SIG-M5 treated with dmso at 0.1 percent for 504 hours (cell line): Measurements from ENCODE around the gene CD226.
"Not testable (repeated sequence)": the region's sequence is repeated elsewhere in the genome, so short reads cannot be mapped to it uniquely, and the experiment has no call there.

Experiments used
- DNase-seq: peaks from one replicate; lab custom pipeline; 2025; ENCODE audit not compliant: unreplicated experiment; lab: John Stamatoyannopoulos, UW

Gene CD226

GRCh38 chr18:69916412-69916811 lies 31.3 kb downstream of the CD226 start:
- DNase-seq: no peak

- no peak for DNase-seq
Observed at GRCh38 chr18:69908838-69909237, 38.8 kb downstream of the CD226 start.

GRCh38 chr18:69906765-69907164 lies 40.9 kb downstream of the CD226 start:
- DNase-seq: no peak

- no peak for DNase-seq
Observed at GRCh38 chr18:69900941-69901340, 46.7 kb downstream of the CD226 start.

GRCh38 chr18:69899154-69899923 lies 48.3 kb downstream of the CD226 start:
- DNase-seq: not testable (repeated sequence)

- DNase-seq: no peak
Observed at GRCh38 chr18:69898241-69898861, 49.3 kb downstream of the CD226 start.

GRCh38 chr18:69897397-69898108 lies 50.1 kb downstream of the CD226 start:
- DNase-seq: no peak

- no peak for DNase-seq
Observed at GRCh38 chr18:69895066-69896047, 52.3 kb downstream of the CD226 start.

- DNase-seq: no peak
Observed at GRCh38 chr18:69894467-69894866, 53.2 kb downstream of the CD226 start.

- no peak for DNase-seq
Observed at GRCh38 chr18:69890558-69890957, 57.1 kb downstream of the CD226 start.

GRCh38 chr18:69889009-69889408 lies 58.7 kb downstream of the CD226 start:
- DNase-seq: no peak

GRCh38 chr18:69887256-69887655 lies 60.4 kb downstream of the CD226 start:
- no peak for DNase-seq

GRCh38 chr18:69885841-69886531 lies 61.7 kb downstream of the CD226 start:
- DNase-seq: no peak

- no peak for DNase-seq
Observed at GRCh38 chr18:69885355-69885754, 62.3 kb downstream of the CD226 start.

GRCh38 chr18:69883781-69884180 lies 63.9 kb downstream of the CD226 start:
- no peak for DNase-seq

- no peak for DNase-seq
Observed at GRCh38 chr18:69882965-69883668, 64.6 kb downstream of the CD226 start.

- DNase-seq: no peak
Observed at GRCh38 chr18:69880083-69880482, 67.6 kb downstream of the CD226 start.

GRCh38 chr18:69879051-69879450 lies 68.6 kb downstream of the CD226 start:
- DNase-seq: not testable (repeated sequence)

- DNase-seq: no peak
Observed at GRCh38 chr18:69878213-69878933, 69.3 kb downstream of the CD226 start.
